B cell (primary cell): Measurements from ENCODE around the gene ACBD5.

Experiments used
- EZH2 ChIP-seq: IDR thresholded peaks from 2 replicates; pipeline ENCODE4 v1.6.1; 2012; ENCODE audit warnings: borderline replicate concordance, low read depth, mild to moderate bottlenecking, moderate library complexity, low read length; ENCODE audit not compliant: insufficient read depth, poor library complexity, severe bottlenecking
- TF ChIP-seq, protein P1 (sequence below): fragments of 200-600 bp; IDR thresholded peaks from one replicate; pipeline ENCODE4 v1.8.0; 2022; ENCODE audit warnings: antibody characterized with exemption, mild to moderate bottlenecking

- TF ChIP-seq, protein P1, sequence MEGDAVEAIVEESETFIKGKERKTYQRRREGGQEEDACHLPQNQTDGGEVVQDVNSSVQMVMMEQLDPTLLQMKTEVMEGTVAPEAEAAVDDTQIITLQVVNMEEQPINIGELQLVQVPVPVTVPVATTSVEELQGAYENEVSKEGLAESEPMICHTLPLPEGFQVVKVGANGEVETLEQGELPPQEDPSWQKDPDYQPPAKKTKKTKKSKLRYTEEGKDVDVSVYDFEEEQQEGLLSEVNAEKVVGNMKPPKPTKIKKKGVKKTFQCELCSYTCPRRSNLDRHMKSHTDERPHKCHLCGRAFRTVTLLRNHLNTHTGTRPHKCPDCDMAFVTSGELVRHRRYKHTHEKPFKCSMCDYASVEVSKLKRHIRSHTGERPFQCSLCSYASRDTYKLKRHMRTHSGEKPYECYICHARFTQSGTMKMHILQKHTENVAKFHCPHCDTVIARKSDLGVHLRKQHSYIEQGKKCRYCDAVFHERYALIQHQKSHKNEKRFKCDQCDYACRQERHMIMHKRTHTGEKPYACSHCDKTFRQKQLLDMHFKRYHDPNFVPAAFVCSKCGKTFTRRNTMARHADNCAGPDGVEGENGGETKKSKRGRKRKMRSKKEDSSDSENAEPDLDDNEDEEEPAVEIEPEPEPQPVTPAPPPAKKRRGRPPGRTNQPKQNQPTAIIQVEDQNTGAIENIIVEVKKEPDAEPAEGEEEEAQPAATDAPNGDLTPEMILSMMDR, result no peak
- TF ChIP-seq EZH2, result no peak
Measured at GRCh38 chr10:27203806-27204205, 36.8 kb downstream of the ACBD5 start.
